ENCODE data around the gene FNDC7.

GRCh38 chr1:108767708-108768107, 55.0 kb downstream of the FNDC7 start:
- TF ChIP-seq CTCF (IDR thresholded peaks at IDR 0.05 in 4 of 5, conservative IDR thresholded peaks at IDR 0.05 in 1 of 5) (no peak), POLR2A (IDR thresholded peaks at IDR 0.05) (no peak)
